Gastrocnemius medialis (tissue), 4 donors: ENCODE measurements around the gene PROCA1.

Experiments used
- CTCF ChIP-seq, 5 experiments: fragments of 450-650 bp in 3 of 5; fragments of 200-600 bp in 2 of 5; sonication (generic) in 2 of 5; IDR thresholded peaks in 4 of 5; conservative IDR thresholded peaks in 1 of 5; 1 replicate in 4 of 5; 2 replicates in 1 of 5; pipeline ENCODE4 v1.5.1; 2016 to 2019; ENCODE audit warnings: antibody characterized with exemption in 5 of 5, mild to moderate bottlenecking in 3 of 5, moderate library complexity in 3 of 5
- POLR2A ChIP-seq, 2 donors: fragments of 450-650 bp; IDR thresholded peaks; one replicate each; pipeline ENCODE4 v1.6.1; 2017; ENCODE audit warnings: antibody characterized with exemption in 2 of 2, mild to moderate bottlenecking in 2 of 2, moderate library complexity in 2 of 2

DNA sequence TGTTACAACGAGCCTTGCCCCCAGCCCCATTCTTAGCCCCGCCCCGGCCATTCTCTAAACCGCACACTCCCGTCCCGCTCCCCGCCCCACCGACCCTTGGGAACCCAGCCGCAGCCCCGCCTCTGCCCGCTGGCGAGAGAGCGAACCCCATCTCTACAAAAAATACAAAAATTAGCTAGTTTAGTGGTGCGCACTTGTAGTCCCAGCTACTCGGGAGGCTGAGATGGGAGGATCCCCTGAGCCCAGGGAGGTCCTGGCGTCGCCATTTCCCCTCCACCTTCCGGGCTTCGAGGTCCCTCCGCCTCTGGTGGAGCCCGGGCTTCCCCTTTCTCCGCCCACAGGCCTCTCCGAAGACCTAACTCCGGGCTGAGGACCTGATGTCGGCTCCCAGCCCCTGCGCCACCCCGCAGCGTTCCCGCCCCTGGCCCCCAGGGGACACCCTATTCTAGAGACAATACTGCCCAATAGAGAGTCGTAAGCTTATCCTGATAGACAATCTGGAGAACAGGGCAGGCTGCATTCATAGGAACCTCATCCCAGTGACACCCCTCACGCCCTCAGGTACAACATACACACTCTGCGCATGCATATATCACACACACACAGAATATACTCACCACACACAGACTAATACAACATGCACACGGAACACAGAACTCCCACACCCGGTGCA lies 480 bp upstream of the PROCA1 start:
- TF ChIP-seq CTCF (IDR thresholded peaks at IDR 0.05 in 4 of 5, conservative IDR thresholded peaks at IDR 0.05 in 1 of 5) = no peak
- TF ChIP-seq POLR2A (IDR thresholded peaks at IDR 0.05) = no peak
